Endothelial cell of umbilical vein (primary cell): Measurements from ENCODE around the gene HIRA. TPM values are rescaled to one million over a fixed set of nuclear protein-coding genes. Genes with fewer than 3 reads are reported as not detected.

Experiments used
- BruUV-seq: library from RNA; stranded (reverse); fragments of 400-500 nt; replicated peaks from 2 replicates; lab custom pipeline; 2021; lab: Mats Ljungman, UMichigan
- CTCF ChIA-PET: fragments of 300-600, 350-600 bp; sonication (Branson Sonifier 250); formaldehyde crosslinking; loops from one replicate; lab custom pipeline; 2021; ENCODE audit warnings: antibody characterized with exemption, inconsistent platforms; lab: Charles Lee
- POLR2A ChIA-PET: fragments of 300-600, 350-600 bp; sonication (Branson Sonifier 250); formaldehyde crosslinking; loops from one replicate; lab custom pipeline; 2021; ENCODE audit warnings: antibody characterized with exemption, inconsistent platforms; lab: Charles Lee
- DNase-seq: peaks from one replicate; pipeline ENCODE4 v3.0.0-alpha.2; 2011; ENCODE audit warnings: low read depth, low spot score
- FAIRE-seq: peaks from 2 replicates; lab custom pipeline; 2011; peaks lifted over from hg19 to GRCh38; lab: Jason Lieb, UNC
- H2AFZ ChIP-seq: 2 replicates; pipeline ENCODE4 v1.6.0; 2012; ENCODE audit warnings: low read depth, low read length, control low read depth, inconsistent platforms
- H3K27ac ChIP-seq: 2 replicates; pipeline ENCODE4 v1.5.1; 2011; ENCODE audit warnings: low read depth, mild to moderate bottlenecking, control low read depth, low read length, moderate library complexity; ENCODE audit not compliant: insufficient read depth
- H3K27me3 ChIP-seq, 2 experiments: 2 replicates each; pipeline versions ENCODE4 v1.6.0 to v1.6.1; 2011; ENCODE audit warnings: low read length in 2 of 2, mixed read lengths in 1 of 2; ENCODE audit not compliant: control insufficient read depth in 2 of 2, insufficient read depth in 2 of 2
- H3K36me3 ChIP-seq, 2 experiments: 2 replicates in 1 of 2; 3 replicates in 1 of 2; pipeline ENCODE4 v1.5.1; 2011; ENCODE audit warnings: low read length in 2 of 2, mild to moderate bottlenecking in 1 of 2, moderate library complexity in 1 of 2; ENCODE audit not compliant: control insufficient read depth in 2 of 2, insufficient read depth in 2 of 2; ENCODE audit errors: extremely low read depth in 1 of 2
- H3K4me1 ChIP-seq: 3 replicates; pipeline ENCODE4 v1.5.1; 2011; ENCODE audit warnings: mild to moderate bottlenecking, low read length; ENCODE audit not compliant: control insufficient read depth, insufficient read depth; ENCODE audit errors: extremely low read depth
- H3K4me2 ChIP-seq: 2 replicates; pipeline ENCODE4 v1.6.1; 2011; ENCODE audit warnings: low read length, control low read depth, mixed read lengths; ENCODE audit not compliant: insufficient read depth
- H3K4me3 ChIP-seq, 3 experiments: fragments of 200-600 bp in 1 of 3; sonication (generic), shearing (Covaris generic) in 1 of 3; replicated peaks in 1 of 3; 2 replicates each; pipeline ENCODE4 v1.5.1; 2011 to 2016; ENCODE audit warnings: control low read depth in 3 of 3, low read length in 3 of 3, mild to moderate bottlenecking in 2 of 3, inconsistent platforms in 1 of 3, low read depth in 1 of 3, moderate library complexity in 1 of 3; ENCODE audit not compliant: insufficient read depth in 1 of 3
- H3K79me2 ChIP-seq: 2 replicates; pipeline ENCODE4 v1.6.0; 2012; ENCODE audit warnings: low read length, inconsistent platforms; ENCODE audit not compliant: control insufficient read depth, insufficient read depth
- H3K9ac ChIP-seq: replicated peaks from 2 replicates; pipeline ENCODE3; 2011; ENCODE audit warnings: low read length, control low read depth; ENCODE audit not compliant: insufficient read depth; ENCODE audit errors: extremely low read depth
- H3K9me1 ChIP-seq: replicated peaks from 3 replicates; pipeline ENCODE4 v1.6.0; 2011; ENCODE audit warnings: mild to moderate bottlenecking, low read length; ENCODE audit not compliant: control insufficient read depth, insufficient read depth; ENCODE audit errors: extremely low read depth
- H3K9me3 ChIP-seq: replicated peaks from 2 replicates; pipeline ENCODE4 v1.5.1; 2012; ENCODE audit warnings: low read length, inconsistent platforms; ENCODE audit not compliant: control insufficient read depth, insufficient read depth
- H4K20me1 ChIP-seq: replicated peaks from 2 replicates; pipeline ENCODE3; 2011; ENCODE audit warnings: mild to moderate bottlenecking, low read length; ENCODE audit not compliant: control insufficient read depth, insufficient read depth; ENCODE audit errors: extremely low read depth
- CTCF ChIP-seq, 2 donors: IDR thresholded peaks; 1 replicate in 1 of 2; 2 replicates in 1 of 2; pipeline ENCODE4 v1.5.1; 2011; ENCODE audit warnings: low read length in 2 of 2, mild to moderate bottlenecking in 2 of 2, moderate library complexity in 2 of 2, control low read depth in 1 of 2, inconsistent platforms in 1 of 2, low read depth in 1 of 2; ENCODE audit not compliant: insufficient read depth in 1 of 2; ENCODE audit errors: extremely low read depth in 1 of 2
- EZH2 ChIP-seq: IDR thresholded peaks from 2 replicates; pipeline ENCODE4 v1.6.1; 2012; ENCODE audit warnings: borderline replicate concordance, low read depth, mild to moderate bottlenecking, moderate library complexity, low read length, inconsistent platforms; ENCODE audit not compliant: severe bottlenecking
- FOS ChIP-seq: IDR thresholded peaks from 2 replicates; pipeline ENCODE4 v1.6.1; 2011; ENCODE audit warnings: mild to moderate bottlenecking, low read length, moderate library complexity, borderline replicate concordance; ENCODE audit not compliant: insufficient read depth
- GATA2 ChIP-seq: IDR thresholded peaks from 2 replicates; pipeline ENCODE4 v1.7.0; 2011; ENCODE audit warnings: low read depth, mild to moderate bottlenecking, moderate library complexity, mixed read lengths, low read length; ENCODE audit not compliant: insufficient read length, insufficient read depth
- JUN ChIP-seq: IDR thresholded peaks from 2 replicates; pipeline ENCODE4 v1.6.1; 2011; ENCODE audit warnings: borderline replicate concordance, low read depth; ENCODE audit not compliant: insufficient read length, insufficient read depth
- MAX ChIP-seq: IDR thresholded peaks from 2 replicates; pipeline ENCODE4 v1.6.1; 2011; ENCODE audit not compliant: insufficient read depth, insufficient read length
- MYC ChIP-seq: IDR thresholded peaks from one replicate; pipeline ENCODE4 v1.6.1; 2011; ENCODE audit warnings: mild to moderate bottlenecking, low read depth, low read length
- POLR2A ChIP-seq: IDR thresholded peaks from 2 replicates; pipeline ENCODE4 v1.6.1; 2012; ENCODE audit warnings: low read depth, mild to moderate bottlenecking, control low read depth, low read length
- POLR2AphosphoS5 ChIP-seq: IDR thresholded peaks from 2 replicates; pipeline ENCODE4 v1.6.1; 2012; ENCODE audit warnings: low read depth, mild to moderate bottlenecking, control low read depth, low read length, moderate library complexity; ENCODE audit not compliant: insufficient read depth
- dilution Hi-C: fragments of 300-500 bp; cut with MboI; formaldehyde crosslinking; loops from one replicate; pipeline ENCODE4 v1.15.0; 2019; ENCODE audit warnings: low sequenced_read_pairs; ENCODE audit not compliant: extremely low pct_ligation_motif_present
- intact Hi-C: fragments of 100-400 bp; cut with micrococcal nuclease; formaldehyde crosslinking; loops from one replicate; pipeline ENCODE4 v1.10.0; 2022
- polyA plus RNA-seq, 4 experiments: library from polyadenylated mRNA; depleted of rRNA in 3 of 4; stranded (reverse) in 3 of 4; unstranded in 1 of 4; fragments of >200 nt; gene quantifications; 2 replicates each; pipeline versions ENCODE4 v1.2.1 to v1.2.3, GENCODE V29; 2011 to 2012; ENCODE audit warnings: missing spikeins in 1 of 4
- total RNA-seq: library from RNA; stranded (reverse); gene quantifications from 2 replicates; pipeline ENCODE4 v1.2.3, GENCODE V29; 2021

Gene HIRA
- total and polyA plus RNA-seq, 2 donors (not counting 3 experiments of a cell fraction or from before 2014, with no cell fraction given) = 17.3 to 27.7 TPM

- no peaks in the 10 kb centered on the region for H3K27me3 ChIP-seq
- no peak for FAIRE-seq
- H3K4me3 ChIP-seq = no peak overlapping the region
- intact Hi-C loops = no loop called here
- no peaks in the 10 kb centered on the region for H3K9me1 ChIP-seq
- DNase-seq = no peak
- no TSS peak for BruUV-seq
- no peaks in the 10 kb centered on the region for H4K20me1 ChIP-seq
- H3K79me2 ChIP-seq = no peaks in the 10 kb centered on the region
- H3K4me2 ChIP-seq = no peak overlapping the region
- H3K9me3 ChIP-seq = no peaks in the 10 kb centered on the region
- peaks cover 9 to 20% of the 10 kb centered on the region in 2 experiments for H3K36me3 ChIP-seq
- no peak overlapping the region for H3K9ac ChIP-seq
- dilution Hi-C loops = no loop called here
- CTCF ChIA-PET = no interaction called here
- H3K27ac ChIP-seq = no peak overlapping the region
- no peaks in the 10 kb centered on the region for H3K4me1 ChIP-seq
- no peak overlapping the region for H2AFZ ChIP-seq
- POLR2A ChIA-PET = no interaction called here
- no peak for TF ChIP-seq POLR2A
- no peak for TF ChIP-seq JUN
These were observed 99.6 kb downstream of the HIRA start for GRCh38 chr22:19331975-19332374.

GRCh38 chr22:19331474-19331873 is 100.1 kb downstream of the HIRA start:
- dilution Hi-C loops = no loop called here

More at GRCh38 chr22:19331474-19331873, 100.1 kb downstream of the HIRA start:
- H2AFZ ChIP-seq = no peak overlapping the region
- no peak overlapping the region for H3K4me2 ChIP-seq
- TF ChIP-seq POLR2AphosphoS5 (no peak), CTCF (IDR thresholded peaks at IDR 0.05; ENCODE audit: extremely low read depth in 1 of 2, insufficient read depth in 1 of 2, low read depth in 1 of 2, low read length in 2 of 2) (no peak), MYC (no peak), GATA2 (no peak), POLR2A (no peak), JUN (no peak), MAX (no peak), FOS (no peak), EZH2 (no peak)
- H3K9me1 ChIP-seq = no peaks in the 10 kb centered on the region
- no peaks in the 10 kb centered on the region for H3K27me3 ChIP-seq
- no peak for FAIRE-seq
- H4K20me1 ChIP-seq = no peaks in the 10 kb centered on the region
- BruUV-seq = no TSS peak
- ChIA-PET POLR2A (no interaction called here), CTCF (interaction anchor here (1.0 kb wide), 1 partner anchor 20 kb away, joined by 3 read pairs; no protein-coding TSS in a partner anchor)
- H3K27ac ChIP-seq = no peak overlapping the region
- peaks cover 5 to 20% of the 10 kb centered on the region in 2 experiments for H3K36me3 ChIP-seq
- H3K79me2 ChIP-seq = no peaks in the 10 kb centered on the region
- H3K9ac ChIP-seq = no peak overlapping the region
- H3K9me3 ChIP-seq = no peaks in the 10 kb centered on the region
- H3K4me1 ChIP-seq = no peaks in the 10 kb centered on the region
- intact Hi-C loops = no loop called here
- no peak overlapping the region for H3K4me3 ChIP-seq
- no peak for DNase-seq
